DND-41 (cell line): Measurements from ENCODE around the gene SOST.

Experiments used
- ATAC-seq: fragments of 200-7000 bp; cut with Tn5 transposase; 3 replicates; pipeline ENCODE4 v1.9.1; 2021; ENCODE audit warnings: low read depth; ENCODE audit not compliant: insufficient read depth
- DNase-seq: peaks from one replicate; pipeline ENCODE4 v3.0.0-alpha.2; 2020
- H2AFZ ChIP-seq: 2 replicates; pipeline ENCODE4 v1.6.0; 2012; ENCODE audit warnings: low read depth, low read length
- H3K27ac ChIP-seq: 2 replicates; pipeline ENCODE4 v1.5.1; 2012; ENCODE audit warnings: low read length, inconsistent platforms
- H3K27me3 ChIP-seq: fragments of 200-600 bp; sonication (generic); 2 replicates; pipeline ENCODE4 v1.6.0; 2012; ENCODE audit warnings: low read length, mild to moderate bottlenecking, inconsistent platforms; ENCODE audit not compliant: insufficient read depth, poor library complexity
- H3K36me3 ChIP-seq: 2 replicates; pipeline ENCODE4 v1.5.1; 2012; ENCODE audit warnings: low read length, inconsistent platforms; ENCODE audit not compliant: insufficient read depth
- H3K4me1 ChIP-seq: 2 replicates; pipeline ENCODE4 v1.5.1; 2012; ENCODE audit warnings: mild to moderate bottlenecking, low read length; ENCODE audit not compliant: insufficient read depth
- H3K4me2 ChIP-seq: 2 replicates; pipeline ENCODE4 v1.6.0; 2012; ENCODE audit warnings: mild to moderate bottlenecking, moderate library complexity, low read length, inconsistent platforms; ENCODE audit not compliant: insufficient read depth
- H3K4me3 ChIP-seq, 2 experiments: fragments of 200-600 bp in 1 of 2; shearing (Covaris generic) in 1 of 2; 2 replicates each; pipeline ENCODE4 v1.5.1; 2012 to 2016; ENCODE audit warnings: inconsistent platforms in 2 of 2, low read length in 2 of 2, mild to moderate bottlenecking in 2 of 2, low read depth in 1 of 2, moderate library complexity in 1 of 2
- H3K79me2 ChIP-seq: 2 replicates; pipeline ENCODE4 v1.6.0; 2012; ENCODE audit warnings: low read length, inconsistent platforms; ENCODE audit not compliant: insufficient read depth
- H3K9ac ChIP-seq: 2 replicates; pipeline ENCODE4 v1.6.0; 2012; ENCODE audit warnings: low read depth, mild to moderate bottlenecking, inconsistent platforms, low read length, moderate library complexity
- H3K9me3 ChIP-seq: 2 replicates; pipeline ENCODE4 v1.5.1; 2012; ENCODE audit warnings: low read length, moderate library complexity, mild to moderate bottlenecking, inconsistent platforms; ENCODE audit not compliant: insufficient read depth, severe bottlenecking
- H4K20me1 ChIP-seq: 2 replicates; pipeline ENCODE4 v1.6.0; 2012; ENCODE audit warnings: low read length; ENCODE audit not compliant: insufficient read depth
- EZH2 ChIP-seq: IDR thresholded peaks from 3 replicates; pipeline ENCODE4 v1.6.1; 2012; ENCODE audit warnings: borderline replicate concordance, low read depth, mild to moderate bottlenecking, moderate library complexity, low read length, inconsistent platforms; ENCODE audit not compliant: severe bottlenecking
- TF ChIP-seq, protein P1 (sequence below): IDR thresholded peaks from 2 replicates; pipeline ENCODE4 v1.5.1; 2012; ENCODE audit warnings: borderline replicate concordance, low read length, moderate library complexity, mild to moderate bottlenecking; ENCODE audit not compliant: poor library complexity, severe bottlenecking; ENCODE audit errors: extremely low read depth

SOST gene

DNA sequence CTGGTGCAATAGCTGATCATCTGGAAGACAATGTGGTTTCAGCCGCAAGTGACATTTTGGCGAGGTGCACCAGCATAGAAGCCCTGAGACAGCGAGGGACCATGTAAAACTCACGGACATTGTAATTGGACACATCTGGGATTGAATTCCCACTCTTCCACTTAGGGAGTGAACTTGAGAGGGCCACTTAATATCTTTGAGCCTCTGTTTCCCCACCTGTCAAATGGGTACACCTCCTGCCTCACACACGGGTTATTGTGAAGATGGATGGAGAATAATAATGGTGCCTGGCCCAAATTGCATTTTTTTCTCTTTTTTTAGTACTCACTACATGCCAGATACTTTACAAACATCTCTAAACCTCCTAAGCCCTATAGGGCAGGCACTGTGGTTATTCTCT, 51.4 kb downstream of the SOST start:
- H3K4me2 ChIP-seq = no peak overlapping the region
- DNase-seq (no peak), ATAC-seq (no peak)
- no peak overlapping the region for H3K9ac ChIP-seq
- H3K4me3 ChIP-seq = no peak overlapping the region
- H3K4me1 ChIP-seq = no peaks in the 10 kb centered on the region
- no peaks in the 10 kb centered on the region for H3K79me2 ChIP-seq
- H4K20me1 ChIP-seq = no peaks in the 10 kb centered on the region; the same call in 1 of the 2 replicates
- no peaks in the 10 kb centered on the region for H3K27me3 ChIP-seq
- no peak overlapping the region for H2AFZ ChIP-seq
- H3K27ac ChIP-seq = no peak overlapping the region
- TF ChIP-seq EZH2 = no peak
- TF ChIP-seq, protein P1, sequence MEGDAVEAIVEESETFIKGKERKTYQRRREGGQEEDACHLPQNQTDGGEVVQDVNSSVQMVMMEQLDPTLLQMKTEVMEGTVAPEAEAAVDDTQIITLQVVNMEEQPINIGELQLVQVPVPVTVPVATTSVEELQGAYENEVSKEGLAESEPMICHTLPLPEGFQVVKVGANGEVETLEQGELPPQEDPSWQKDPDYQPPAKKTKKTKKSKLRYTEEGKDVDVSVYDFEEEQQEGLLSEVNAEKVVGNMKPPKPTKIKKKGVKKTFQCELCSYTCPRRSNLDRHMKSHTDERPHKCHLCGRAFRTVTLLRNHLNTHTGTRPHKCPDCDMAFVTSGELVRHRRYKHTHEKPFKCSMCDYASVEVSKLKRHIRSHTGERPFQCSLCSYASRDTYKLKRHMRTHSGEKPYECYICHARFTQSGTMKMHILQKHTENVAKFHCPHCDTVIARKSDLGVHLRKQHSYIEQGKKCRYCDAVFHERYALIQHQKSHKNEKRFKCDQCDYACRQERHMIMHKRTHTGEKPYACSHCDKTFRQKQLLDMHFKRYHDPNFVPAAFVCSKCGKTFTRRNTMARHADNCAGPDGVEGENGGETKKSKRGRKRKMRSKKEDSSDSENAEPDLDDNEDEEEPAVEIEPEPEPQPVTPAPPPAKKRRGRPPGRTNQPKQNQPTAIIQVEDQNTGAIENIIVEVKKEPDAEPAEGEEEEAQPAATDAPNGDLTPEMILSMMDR = no peak
- H3K9me3 ChIP-seq = no peaks in the 10 kb centered on the region
- H3K36me3 ChIP-seq = no peaks in the 10 kb centered on the region

DNA sequence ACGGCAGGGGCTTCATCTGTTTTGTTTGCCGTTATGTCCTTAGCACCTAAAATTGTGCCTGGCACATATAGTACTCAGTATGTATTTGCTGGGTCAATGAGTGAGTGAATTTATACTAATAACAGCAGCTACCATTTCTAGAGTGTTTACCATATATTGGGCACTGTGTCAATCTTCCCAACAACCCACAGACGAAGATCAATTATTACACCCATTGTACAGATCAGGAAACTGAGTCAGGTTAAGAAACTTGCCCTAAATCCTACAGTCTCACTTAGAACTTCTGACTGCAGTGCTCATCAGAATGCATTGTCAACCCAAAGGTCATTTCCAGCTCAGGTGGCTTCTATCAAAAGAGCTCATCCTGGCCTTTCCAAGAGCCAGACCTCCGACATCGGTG, 52.4 kb downstream of the SOST start:
- Histone ChIP-seq H3K9me3 (no peaks in the 10 kb centered on the region), H3K27me3 (peaks cover 3% of the 10 kb centered on the region), H3K36me3 (no peaks in the 10 kb centered on the region), H2AFZ (no peak overlapping the region), H3K4me1 (no peaks in the 10 kb centered on the region), H3K79me2 (no peaks in the 10 kb centered on the region), H4K20me1 (no peaks in the 10 kb centered on the region; the same call in 1 of the 2 replicates), H3K27ac (no peak overlapping the region), H3K4me2 (no peak overlapping the region), H3K9ac (no peak overlapping the region), H3K4me3 (no peak overlapping the region)
- no peak for TF ChIP-seq EZH2
- TF ChIP-seq, protein P1 = no peak
- no peak for DNase-seq
- no peak for ATAC-seq
